HepG2 (cell line): ENCODE results near the gene ST3GAL2. TPM values are rescaled to one million over a fixed set of nuclear protein-coding genes. Genes with fewer than 3 reads are reported as not detected.

Experiments used
- ATAC-seq: fragments of 200-7000 bp; cut with Tn5 transposase; 3 replicates; pipeline ENCODE4 v1.9.1; 2020; ENCODE audit warnings: mild to moderate bottlenecking, moderate library complexity
- BruUV-seq: library from RNA; stranded (reverse); fragments of 400-500 nt; replicated peaks from 2 replicates; lab custom pipeline; 2021; lab: Mats Ljungman, UMichigan
- CTCF ChIA-PET: fragments of 300-600 bp; formaldehyde crosslinking; extraction: SDS; loops from one replicate; lab custom pipeline; 2021; ENCODE audit warnings: low total read pairs, inconsistent platforms, low intra/inter-chr PET ratio; lab: Yijun Ruan, JAX
- POLR2A ChIA-PET: fragments of 350-600 bp; sonication (Branson Sonifier 250); formaldehyde crosslinking; loops from one replicate; lab custom pipeline; 2020; ENCODE audit warnings: antibody characterized with exemption, inconsistent platforms; lab: Yijun Ruan, JAX
- DNase-seq: peaks from one replicate; pipeline ENCODE4 v3.0.0-alpha.2; 2015; ENCODE audit warnings: low spot score
- FAIRE-seq: peaks from 3 replicates; lab custom pipeline; 2011; peaks lifted over from hg19 to GRCh38; lab: Jason Lieb, UNC
- H2AFZ ChIP-seq: one replicate; pipeline ENCODE4 v1.6.1; 2011; ENCODE audit warnings: low read length, inconsistent platforms
- H3K27ac ChIP-seq: fragments of 300-600 bp; 3 replicates; pipeline ENCODE4 v1.8.0; 2011; ENCODE audit warnings: mixed run types, mild to moderate bottlenecking, mixed read lengths, low read length, inconsistent platforms; ENCODE audit not compliant: insufficient read depth; ENCODE audit errors: extremely low read length
- H3K27me3 ChIP-seq, 2 experiments: fragments of 200-600 bp in 1 of 2; 2 replicates in 1 of 2; 3 replicates in 1 of 2; pipeline versions ENCODE4 v1.6.0 to v1.8.0; 2011; ENCODE audit warnings: low read length in 2 of 2, mild to moderate bottlenecking in 2 of 2, moderate library complexity in 2 of 2, inconsistent platforms in 1 of 2; ENCODE audit not compliant: insufficient read depth in 2 of 2, control insufficient read depth in 1 of 2
- H3K36me3 ChIP-seq, 2 experiments: fragments of 200-600 bp in 1 of 2; replicated peaks in 1 of 2; 2 replicates in 1 of 2; 3 replicates in 1 of 2; pipeline versions ENCODE4 v1.5.1 to v1.8.0; 2011; ENCODE audit warnings: low read length in 2 of 2, inconsistent platforms in 1 of 2; ENCODE audit not compliant: insufficient read depth in 2 of 2, control insufficient read depth in 1 of 2
- H3K4me1 ChIP-seq: 2 replicates; pipeline ENCODE4 v1.5.1; 2012; ENCODE audit warnings: low read length, inconsistent platforms; ENCODE audit not compliant: insufficient read depth
- H3K4me2 ChIP-seq: 2 replicates; pipeline ENCODE4 v1.6.0; 2011; ENCODE audit warnings: low read depth, low read length, inconsistent platforms
- H3K4me3 ChIP-seq, 3 experiments: fragments of 200-600 bp in 1 of 3; sonication (generic), shearing (Covaris generic) in 1 of 3; replicated peaks in 1 of 3; 2 replicates each; pipeline ENCODE4 v1.5.1; 2011 to 2016; ENCODE audit warnings: low read length in 3 of 3, inconsistent platforms in 2 of 3, low read depth in 2 of 3, mild to moderate bottlenecking in 2 of 3, control low read depth in 1 of 3, mixed read lengths in 1 of 3; ENCODE audit not compliant: insufficient read depth in 1 of 3
- H3K79me2 ChIP-seq: one replicate; pipeline ENCODE4 v1.6.1; 2011; ENCODE audit warnings: low read length, inconsistent platforms; ENCODE audit not compliant: insufficient read depth
- H3K9ac ChIP-seq: 2 replicates; pipeline ENCODE4 v1.6.0; 2011; ENCODE audit warnings: mild to moderate bottlenecking, low read depth, low read length, inconsistent platforms; ENCODE audit not compliant: insufficient read depth
- H3K9me3 ChIP-seq: 2 replicates; pipeline ENCODE4 v1.5.1; 2012; ENCODE audit warnings: mild to moderate bottlenecking, low read length
- H4K20me1 ChIP-seq: 2 replicates; pipeline ENCODE4 v1.6.0; 2011; ENCODE audit warnings: inconsistent platforms, mild to moderate bottlenecking, low read length, moderate library complexity; ENCODE audit not compliant: insufficient read depth
- BORCS8-MEF2B ChIP-seq: sonication (generic); formaldehyde crosslinking; IDR thresholded peaks from 2 replicates; pipeline ENCODE4 v1.8.0; 2022; ENCODE audit warnings: mild to moderate bottlenecking, missing genetic modification reagents
- DPF2 ChIP-seq: sonication (generic); formaldehyde crosslinking; IDR thresholded peaks from 2 replicates; pipeline ENCODE4 v1.4.0; 2020; ENCODE audit warnings: mild to moderate bottlenecking, low read depth, missing genetic modification reagents, borderline replicate concordance
- EED ChIP-seq: sonication (generic); formaldehyde crosslinking; IDR thresholded peaks from 2 replicates; pipeline ENCODE4 v1.5.0; 2020; ENCODE audit warnings: mild to moderate bottlenecking, missing genetic modification reagents
- EP300 ChIP-seq, 3 experiments: sonication (generic) in 1 of 3; formaldehyde crosslinking in 1 of 3; IDR thresholded peaks; 2 replicates each; pipeline versions ENCODE4 v1.5.1 to v1.6.1; 2011 to 2020; ENCODE audit warnings: low read depth in 2 of 3, low read length in 2 of 3, borderline replicate concordance in 1 of 3, improper control_type of control experiment in 1 of 3, mild to moderate bottlenecking in 1 of 3, missing genetic modification reagents in 1 of 3, moderate library complexity in 1 of 3
- FOXA3 ChIP-seq: IDR thresholded peaks from 2 replicates; pipeline ENCODE4 v1.6.1; 2016; ENCODE audit warnings: missing genetic modification reagents, missing compliant biosample characterization
- GZF1 ChIP-seq: sonication (generic); formaldehyde crosslinking; IDR thresholded peaks from 2 replicates; pipeline ENCODE4 v1.5.1; 2020; ENCODE audit warnings: mild to moderate bottlenecking, missing genetic modification reagents
- HCFC1 ChIP-seq: fragments of 150-350 bp; IDR thresholded peaks from 2 replicates; pipeline ENCODE4 v1.6.1; 2014; ENCODE audit warnings: low read depth, low read length
- HMGXB4 ChIP-seq, 2 experiments: sonication (generic) in 1 of 2; formaldehyde crosslinking in 1 of 2; IDR thresholded peaks; 2 replicates each; pipeline versions ENCODE4 v1.4.0 to v1.6.1; 2018 to 2020; ENCODE audit warnings: missing genetic modification reagents in 2 of 2, borderline replicate concordance in 1 of 2, low read depth in 1 of 2, mild to moderate bottlenecking in 1 of 2, missing biosample characterization in 1 of 2
- MYC ChIP-seq: sonication (generic); formaldehyde crosslinking; IDR thresholded peaks from 2 replicates; pipeline ENCODE4 v1.9.0; 2021; ENCODE audit warnings: missing genetic modification reagents, borderline replicate concordance
- MZF1 ChIP-seq: sonication (generic); formaldehyde crosslinking; IDR thresholded peaks from 2 replicates; pipeline ENCODE4 v1.8.1; 2023; ENCODE audit warnings: mild to moderate bottlenecking, missing genetic modification reagents, borderline replicate concordance
- NFKBIZ ChIP-seq: IDR thresholded peaks from 2 replicates; pipeline ENCODE4 v1.6.1; 2018; ENCODE audit warnings: missing genetic modification reagents, missing compliant biosample characterization
- RCOR2 ChIP-seq: IDR thresholded peaks from 2 replicates; pipeline ENCODE4 v1.6.1; 2016; ENCODE audit warnings: missing biosample characterization, missing genetic modification reagents
- REL ChIP-seq: sonication (generic); formaldehyde crosslinking; conservative IDR thresholded peaks from 2 replicates; pipeline ENCODE4 v1.8.0; 2022; ENCODE audit warnings: mild to moderate bottlenecking, missing genetic modification reagents, moderate library complexity
- TAF15 ChIP-seq: fragments of 200-400 bp; formaldehyde crosslinking; IDR thresholded peaks from one replicate; pipeline ENCODE4 v1.6.1; 2018; ENCODE audit warnings: mild to moderate bottlenecking, low read depth, low read length; ENCODE audit not compliant: poor library complexity, severe bottlenecking
- TMF1 ChIP-seq: sonication (generic); formaldehyde crosslinking; IDR thresholded peaks from 2 replicates; pipeline ENCODE4 v1.8.1; 2022; ENCODE audit warnings: low read depth, missing genetic modification reagents
- ZBTB33 ChIP-seq: sonication (generic); formaldehyde crosslinking; IDR thresholded peaks from 2 replicates; pipeline ENCODE4 v1.4.0; 2020; ENCODE audit warnings: missing genetic modification reagents
- ZBTB7B ChIP-seq: sonication (generic); formaldehyde crosslinking; IDR thresholded peaks from 2 replicates; pipeline ENCODE4 v1.4.0; 2020; ENCODE audit warnings: missing genetic modification reagents
- ZNF207 ChIP-seq: fragments of 450-650 bp; IDR thresholded peaks from 2 replicates; pipeline ENCODE4 v1.6.1; 2016; ENCODE audit warnings: antibody characterized with exemption, borderline replicate concordance
- ZNF33B ChIP-seq: sonication (generic); formaldehyde crosslinking; IDR thresholded peaks from 2 replicates; pipeline ENCODE4 v1.5.1; 2020; ENCODE audit warnings: mild to moderate bottlenecking, missing genetic modification reagents
- ZNF776 ChIP-seq: sonication (generic); formaldehyde crosslinking; IDR thresholded peaks from 2 replicates; pipeline ENCODE4 v1.4.0; 2020; ENCODE audit warnings: mild to moderate bottlenecking, missing genetic modification reagents
- WGBS: methylation state at CpG from one replicate; pipeline ENCODE4 v1.1.6; 2017; ENCODE audit warnings: low lambda C conversion rate; 5-methylcytosine and 5-hydroxymethylcytosine counted together
- in situ Hi-C: cut with HindIII; loops from 2 replicates; pipeline ENCODE4 v1.10.0; 2017; ENCODE audit warnings: low pct_unique_long_range_greater_than_20kb; ENCODE audit not compliant: extremely low pct_ligation_motif_present
- intact Hi-C: fragments of 100-400 bp; cut with micrococcal nuclease; formaldehyde crosslinking; loops from one replicate; pipeline ENCODE4 v1.10.0; 2022; ENCODE audit not compliant: unreplicated experiment
- polyA plus RNA-seq, 8 experiments: library from polyadenylated mRNA; depleted of rRNA in 3 of 8; stranded (reverse) in 7 of 8; unstranded in 1 of 8; fragments of >200 nt; fragmentation: Illumina TruSeq in 4 of 8; extraction: Trizol in 4 of 8; gene quantifications; 2 replicates each; pipeline versions ENCODE4 v1.2.1 to v1.2.3, GENCODE V29; 2011 to 2016; ENCODE audit warnings: low read depth in 4 of 8, missing spikeins in 1 of 8, mixed read lengths in 1 of 8; ENCODE audit not compliant: insufficient read depth in 1 of 8
- total RNA-seq, 5 experiments: library from RNA; depleted of rRNA; stranded (reverse); fragments of >200 nt; fragmentation: Illumina TruSeq; extraction: Trizol; gene quantifications; 2 replicates each; pipeline ENCODE4 v1.2.3, GENCODE V29; 2016; ENCODE audit warnings: low read depth in 1 of 5

Gene ST3GAL2
- total and polyA plus RNA-seq, 2 of the 13 experiments (the other 11 are each of a cell fraction or from before 2014, with no cell fraction given) = 16.3 to 24.9 TPM

GRCh38 chr16:70480127-70481105 lies 41.5 kb upstream of the ST3GAL2 start:
- 98% methylated on average over 15 of the region's 17 CpGs for WGBS
- in situ Hi-C loops = no loop called here
- Histone ChIP-seq H3K9me3 (no peaks in the 10 kb centered on the region), H3K4me2 (no peak overlapping the region), H3K4me1 (peaks cover 12% of the 10 kb centered on the region), H3K36me3 (peaks cover 33 to 58% of the 10 kb centered on the region in 2 experiments), H4K20me1 (no peaks in the 10 kb centered on the region), H3K27ac (no peak overlapping the region), H3K9ac (no peak overlapping the region), H3K4me3 (no peak overlapping the region), H3K27me3 (no peaks in the 10 kb centered on the region), H3K79me2 (no peaks in the 10 kb centered on the region), H2AFZ (no peak overlapping the region)
- no TSS peak for BruUV-seq
- DNase-seq (no peak), FAIRE-seq (no peak), ATAC-seq (no peak)
- ChIA-PET CTCF (no interaction called here), POLR2A (interaction anchor here (0.6 to 5.7 kb wide), 2 partner anchors 9 to 100 kb away, joined by 4 to 28 read pairs; no protein-coding TSS in a partner anchor)
- TF ChIP-seq MYC (CRISPR knock-in tag) = no peak
- TF ChIP-seq ZNF776 (CRISPR knock-in tag) = no peak
- TF ChIP-seq GZF1 (CRISPR knock-in tag) = no peak
- TF ChIP-seq RCOR2 (CRISPR knock-in tag) = no peak
- TF ChIP-seq ZBTB7B = no peak
- no peak for TF ChIP-seq REL (CRISPR knock-in tag)
- no peak for TF ChIP-seq HCFC1
- TF ChIP-seq HMGXB4 (CRISPR knock-in tag; IDR thresholded peaks at IDR 0.05; ENCODE audit: borderline replicate concordance in 1 of 2, low read depth in 1 of 2) = no peak
- TF ChIP-seq EP300 (IDR thresholded peaks at IDR 0.05; ENCODE audit: low read depth in 2 of 2, low read length in 2 of 2) = no peak
- TF ChIP-seq EP300 (CRISPR knock-in tag; IDR thresholded peaks at IDR 0.05; ENCODE audit: borderline replicate concordance) = no peak
- TF ChIP-seq NFKBIZ (CRISPR knock-in tag) = no peak
- no peak for TF ChIP-seq EED (CRISPR knock-in tag)
- TF ChIP-seq BORCS8-MEF2B (CRISPR knock-in tag) = no peak
- no peak for TF ChIP-seq TMF1
- TF ChIP-seq MZF1 (CRISPR knock-in tag) = no peak
- no peak for TF ChIP-seq ZNF207
- no peak for TF ChIP-seq TAF15
- no peak for TF ChIP-seq ZBTB33 (CRISPR knock-in tag)
- no peak for TF ChIP-seq ZNF33B (CRISPR knock-in tag)
- no peak for TF ChIP-seq FOXA3 (CRISPR knock-in tag)
- TF ChIP-seq DPF2 = no peak
- intact Hi-C loops = no loop called here
